Type B pancreatic cell (in vitro differentiated cells): ENCODE results near the gene ABCB8. TPM values are rescaled to one million over a fixed set of nuclear protein-coding genes. Genes with fewer than 3 reads are reported as not detected.

Experiments used
- DNase-seq: peaks from one replicate; pipeline ENCODE4 v3.0.0; 2021; ENCODE audit warnings: mixed read lengths; ENCODE audit not compliant: unreplicated experiment; ENCODE audit errors: extremely low spot score
- H3K27ac Mint-ChIP-seq: 2 replicates; pipeline ENCODE4 v1.8.0; 2021; ENCODE audit warnings: mild to moderate bottlenecking, mixed read lengths
- H3K27me3 Mint-ChIP-seq: 2 replicates; pipeline ENCODE4 v1.8.0; 2021; ENCODE audit warnings: mixed read lengths
- H3K36me3 Mint-ChIP-seq: 2 replicates; pipeline ENCODE4 v1.8.0; 2021; ENCODE audit warnings: mixed read lengths
- H3K4me1 Mint-ChIP-seq: one replicate; pipeline ENCODE4 v1.8.0; 2021; ENCODE audit warnings: mixed read lengths; ENCODE audit not compliant: unreplicated experiment
- H3K4me3 Mint-ChIP-seq: 2 replicates; pipeline ENCODE4 v1.8.0; 2021; ENCODE audit warnings: mild to moderate bottlenecking, mixed read lengths
- H3K9me3 Mint-ChIP-seq: 2 replicates; pipeline ENCODE4 v1.8.0; 2021; ENCODE audit warnings: mixed read lengths
- total RNA-seq: library from RNA; stranded (reverse); gene quantifications from 2 replicates; pipeline ENCODE4 v1.2.1, GENCODE V29; 2021; ENCODE audit warnings: low replicate concordance
- TF ChIP-seq, protein P1 (sequence below): fragments of 200-600 bp; sonication (generic); conservative IDR thresholded peaks from 2 replicates; pipeline ENCODE4 v1.5.0; 2021; ENCODE audit warnings: antibody characterized with exemption, mild to moderate bottlenecking

The ABCB8 gene
- total RNA-seq, 1 donor from 2014 or later, result 45.5 TPM

DNA sequence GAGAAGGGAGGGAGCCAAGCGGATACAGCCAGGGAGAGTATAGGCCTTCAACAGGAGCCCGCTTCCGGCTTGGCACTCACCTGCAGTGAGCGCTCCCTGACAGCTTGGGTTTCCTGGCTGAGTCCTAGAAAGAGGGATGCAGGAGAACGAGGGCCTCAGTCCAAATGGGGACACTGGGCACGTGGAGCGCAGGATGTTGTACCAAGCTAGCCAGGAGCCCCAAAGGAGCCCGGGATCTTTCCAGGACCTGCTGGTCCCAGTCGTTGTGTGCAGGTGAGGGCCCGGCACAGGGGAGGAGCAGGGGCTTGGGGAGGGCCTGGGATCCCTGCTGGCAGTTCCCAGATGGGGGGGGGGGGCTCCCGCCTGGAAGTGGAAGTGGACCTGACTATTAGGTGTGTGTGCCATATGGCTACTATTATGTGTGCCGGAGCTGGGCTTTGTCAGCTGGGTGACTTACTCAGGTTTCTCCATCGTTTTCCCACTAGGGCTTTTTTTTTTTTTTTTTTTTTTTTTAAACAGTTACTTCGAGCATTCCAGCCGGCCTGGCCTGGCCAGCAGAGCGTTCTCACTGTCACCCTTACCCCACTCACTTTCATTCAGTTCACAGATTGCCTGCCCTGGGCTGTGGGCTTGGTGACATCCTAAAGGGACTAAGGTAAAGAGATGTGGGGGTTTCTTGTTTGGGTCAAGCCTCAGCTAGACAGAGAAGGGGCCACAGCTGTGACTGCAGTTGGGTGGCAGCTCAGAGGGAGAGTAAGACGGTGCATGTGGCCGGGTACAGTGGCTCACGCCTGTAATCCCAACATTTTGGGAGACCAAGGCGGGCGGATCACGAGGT, 61.9 kb downstream of the ABCB8 start:
- DNase-seq, result no peak
- H3K9me3 Mint-ChIP-seq, result no peaks in the 10 kb centered on the region
- peaks cover 33% of the 10 kb centered on the region for H3K4me1 Mint-ChIP-seq
- peak overlapping the region; percentile 90 for H3K4me3 Mint-ChIP-seq
- peak overlapping the region; percentile 91 for H3K27ac Mint-ChIP-seq
- TF ChIP-seq, protein P1, sequence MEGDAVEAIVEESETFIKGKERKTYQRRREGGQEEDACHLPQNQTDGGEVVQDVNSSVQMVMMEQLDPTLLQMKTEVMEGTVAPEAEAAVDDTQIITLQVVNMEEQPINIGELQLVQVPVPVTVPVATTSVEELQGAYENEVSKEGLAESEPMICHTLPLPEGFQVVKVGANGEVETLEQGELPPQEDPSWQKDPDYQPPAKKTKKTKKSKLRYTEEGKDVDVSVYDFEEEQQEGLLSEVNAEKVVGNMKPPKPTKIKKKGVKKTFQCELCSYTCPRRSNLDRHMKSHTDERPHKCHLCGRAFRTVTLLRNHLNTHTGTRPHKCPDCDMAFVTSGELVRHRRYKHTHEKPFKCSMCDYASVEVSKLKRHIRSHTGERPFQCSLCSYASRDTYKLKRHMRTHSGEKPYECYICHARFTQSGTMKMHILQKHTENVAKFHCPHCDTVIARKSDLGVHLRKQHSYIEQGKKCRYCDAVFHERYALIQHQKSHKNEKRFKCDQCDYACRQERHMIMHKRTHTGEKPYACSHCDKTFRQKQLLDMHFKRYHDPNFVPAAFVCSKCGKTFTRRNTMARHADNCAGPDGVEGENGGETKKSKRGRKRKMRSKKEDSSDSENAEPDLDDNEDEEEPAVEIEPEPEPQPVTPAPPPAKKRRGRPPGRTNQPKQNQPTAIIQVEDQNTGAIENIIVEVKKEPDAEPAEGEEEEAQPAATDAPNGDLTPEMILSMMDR, result no peak
- H3K27me3 Mint-ChIP-seq, result no peaks in the 10 kb centered on the region
- H3K36me3 Mint-ChIP-seq, result peaks cover 7% of the 10 kb centered on the region

DNA sequence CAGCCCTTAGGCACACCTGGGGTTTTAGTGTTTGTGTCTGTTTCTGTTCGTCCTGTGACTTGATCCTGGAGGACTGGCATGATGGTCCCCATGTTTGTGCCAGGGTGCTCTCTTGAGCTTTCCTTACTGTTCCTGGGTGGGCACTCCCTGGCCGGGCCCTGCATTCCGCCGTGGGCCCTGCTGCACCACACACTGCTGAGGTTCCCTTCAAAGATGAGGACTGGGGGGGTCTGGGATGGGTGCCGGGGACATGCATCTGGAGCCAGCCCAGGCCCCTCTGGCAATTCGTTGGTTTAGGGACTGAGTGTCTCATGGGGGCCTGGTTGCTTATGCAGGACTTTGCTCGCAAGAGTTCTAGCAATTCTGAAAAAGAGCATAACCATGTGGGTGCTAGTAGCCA, 62.8 kb downstream of the ABCB8 start:
- Mint-ChIP-seq H3K27ac (no peak overlapping the region), H3K4me3 (peak overlapping the region; percentile 4), H3K9me3 (no peaks in the 10 kb centered on the region)

DNA sequence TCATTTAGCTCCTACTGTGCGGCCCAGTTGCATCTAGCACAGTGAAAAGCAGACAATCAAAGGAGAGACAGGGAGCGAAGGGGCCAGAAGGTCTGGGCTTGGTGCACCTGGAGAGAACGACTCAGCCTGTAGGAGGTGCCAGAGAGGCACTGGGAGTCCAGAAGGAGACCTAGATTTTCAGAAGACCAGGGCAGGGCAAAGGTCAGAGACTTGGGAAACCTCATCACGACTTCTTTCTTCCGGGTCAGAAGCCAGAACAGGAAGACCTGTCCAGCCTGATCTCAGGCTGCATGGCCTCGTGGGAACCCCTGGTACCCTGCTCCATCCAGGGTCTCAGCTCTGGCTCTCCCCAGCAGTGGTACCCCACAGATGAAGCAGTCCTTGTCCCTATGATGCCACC, 63.2 kb downstream of the ABCB8 start:
- H3K27me3 Mint-ChIP-seq, result no peaks in the 10 kb centered on the region

More for the DNA sequence above, 62.8 kb downstream of the ABCB8 start:
- H3K27me3 Mint-ChIP-seq, result no peaks in the 10 kb centered on the region
- DNase-seq, result no peak
- peaks cover 7% of the 10 kb centered on the region for H3K36me3 Mint-ChIP-seq
- peaks cover 25% of the 10 kb centered on the region for H3K4me1 Mint-ChIP-seq
- TF ChIP-seq, protein P1, result no peak

DNA sequence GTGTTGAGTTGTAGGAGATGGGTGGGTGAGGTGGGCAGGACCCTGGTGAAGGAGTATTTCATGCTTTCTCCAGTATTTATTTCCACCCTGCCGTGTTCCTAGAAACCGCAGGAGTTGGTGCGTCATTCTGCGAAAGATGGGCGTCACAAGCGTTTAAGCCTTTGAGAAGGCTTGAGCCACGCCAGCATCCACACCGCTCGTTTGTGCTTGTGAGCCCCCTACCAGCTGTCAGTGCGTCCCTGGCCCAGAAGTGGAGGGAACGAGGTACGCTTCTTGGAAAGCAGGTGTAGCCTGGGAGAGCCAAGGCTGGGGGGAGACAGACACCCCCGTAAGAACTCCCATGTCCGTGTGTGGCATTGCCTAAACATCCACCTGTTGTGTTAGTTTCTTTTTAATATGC, 63.7 kb downstream of the ABCB8 start:
- H3K27ac Mint-ChIP-seq, result no peak overlapping the region
- no peak overlapping the region for H3K4me3 Mint-ChIP-seq
- H3K9me3 Mint-ChIP-seq, result no peaks in the 10 kb centered on the region
- H3K36me3 Mint-ChIP-seq, result peaks cover 7% of the 10 kb centered on the region
- no peaks in the 10 kb centered on the region for H3K27me3 Mint-ChIP-seq
- TF ChIP-seq, protein P1, result no peak
- no peak for DNase-seq
- peaks cover 25% of the 10 kb centered on the region for H3K4me1 Mint-ChIP-seq

More for the DNA sequence above, 63.2 kb downstream of the ABCB8 start:
- no peak for DNase-seq
- H3K27ac Mint-ChIP-seq, result no peak overlapping the region
- peaks cover 25% of the 10 kb centered on the region for H3K4me1 Mint-ChIP-seq
- peak overlapping the region; percentile 4 for H3K4me3 Mint-ChIP-seq
- no peaks in the 10 kb centered on the region for H3K9me3 Mint-ChIP-seq
- peaks cover 7% of the 10 kb centered on the region for H3K36me3 Mint-ChIP-seq
- TF ChIP-seq, protein P1, result peak; percentile 66

DNA sequence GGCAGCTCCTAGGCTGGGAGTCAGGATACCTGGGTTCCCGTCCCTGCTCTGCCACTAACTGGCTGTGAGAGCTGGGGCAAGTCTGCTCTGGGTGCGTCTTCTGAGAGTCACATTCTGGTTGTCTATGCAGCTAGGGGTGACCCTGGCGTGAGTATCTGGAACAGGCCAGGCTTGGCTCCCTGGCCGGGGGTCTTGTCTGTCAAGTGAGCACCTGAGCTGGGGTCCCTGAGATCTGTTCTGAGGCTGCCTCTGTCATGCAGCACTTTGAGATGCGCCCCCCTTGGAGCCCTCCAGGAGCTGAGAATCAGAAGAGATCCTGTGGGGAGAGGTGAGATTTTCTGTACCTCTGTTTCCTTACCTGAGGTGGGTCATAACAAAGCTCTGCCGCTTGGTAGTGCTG, 65.5 kb downstream of the ABCB8 start:
- H3K4me1 Mint-ChIP-seq, result peaks cover 21% of the 10 kb centered on the region
- no peak overlapping the region for H3K27ac Mint-ChIP-seq
- no peak for DNase-seq
- H3K36me3 Mint-ChIP-seq, result peaks cover 7% of the 10 kb centered on the region
- no peaks in the 10 kb centered on the region for H3K9me3 Mint-ChIP-seq
- no peak overlapping the region for H3K4me3 Mint-ChIP-seq
- TF ChIP-seq, protein P1, result no peak
- H3K27me3 Mint-ChIP-seq, result no peaks in the 10 kb centered on the region
